ENCODE results near the gene TMEM11.

The TMEM11 gene

DNA sequence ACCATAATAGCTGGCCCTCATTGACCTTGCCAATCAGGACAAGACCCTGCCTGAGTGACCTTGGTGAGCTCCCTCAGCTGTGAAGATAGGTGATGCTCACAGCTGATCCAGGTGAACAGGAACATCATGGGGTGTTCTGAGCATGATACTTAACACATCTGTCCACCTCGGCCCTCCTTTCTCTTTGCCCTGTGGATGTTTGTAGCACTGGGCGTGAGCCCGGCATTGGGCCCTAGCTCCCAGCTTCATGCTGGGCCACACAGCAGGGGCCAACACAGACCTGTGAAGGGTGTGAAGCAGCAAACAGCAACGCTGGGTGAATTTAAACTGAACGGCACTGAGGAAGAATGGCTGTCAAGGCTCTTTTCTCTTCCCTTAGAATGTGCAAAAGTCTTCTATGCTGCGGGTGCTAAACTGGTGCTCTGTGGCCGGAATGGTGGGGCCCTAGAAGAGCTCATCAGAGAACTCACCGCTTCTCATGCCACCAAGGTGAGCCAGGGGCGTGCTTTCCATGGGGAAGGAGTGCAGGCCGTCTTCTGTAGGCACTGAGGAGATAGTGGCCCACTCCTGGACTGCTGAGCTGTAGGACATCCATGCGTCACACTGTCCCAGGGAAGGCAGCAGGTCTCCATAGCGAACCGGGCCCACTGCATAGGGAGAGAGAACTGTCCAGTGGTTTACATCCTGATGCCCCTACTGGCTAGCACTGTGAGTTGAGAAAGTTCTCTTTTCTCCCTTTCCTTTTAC lies 35.9 kb downstream of the TMEM11 start:
- no peak for DNase-seq (ENCODE audit: low spot score)

DNA sequence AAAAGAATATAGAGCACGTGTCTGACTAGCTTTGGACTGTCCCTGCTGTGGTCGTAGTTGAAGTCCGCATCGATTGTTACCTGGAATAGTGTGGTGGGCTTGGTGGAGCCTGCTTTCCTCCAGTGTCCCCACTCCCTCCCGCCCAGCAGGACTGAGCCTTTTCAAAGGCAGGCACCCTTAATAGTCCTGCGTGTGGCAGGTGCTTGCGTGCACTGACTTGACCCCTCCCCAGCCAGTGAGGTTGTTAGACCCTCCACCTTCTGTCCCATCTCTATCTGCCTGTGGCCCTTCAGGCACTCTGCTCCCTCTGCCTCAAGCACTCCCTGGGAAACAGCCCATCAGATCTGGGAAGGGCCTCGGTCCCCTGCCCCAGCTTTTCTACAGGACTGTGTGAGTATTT lies 36.6 kb downstream of the TMEM11 start:
- no peak for DNase-seq (ENCODE audit: low spot score)

DNA sequence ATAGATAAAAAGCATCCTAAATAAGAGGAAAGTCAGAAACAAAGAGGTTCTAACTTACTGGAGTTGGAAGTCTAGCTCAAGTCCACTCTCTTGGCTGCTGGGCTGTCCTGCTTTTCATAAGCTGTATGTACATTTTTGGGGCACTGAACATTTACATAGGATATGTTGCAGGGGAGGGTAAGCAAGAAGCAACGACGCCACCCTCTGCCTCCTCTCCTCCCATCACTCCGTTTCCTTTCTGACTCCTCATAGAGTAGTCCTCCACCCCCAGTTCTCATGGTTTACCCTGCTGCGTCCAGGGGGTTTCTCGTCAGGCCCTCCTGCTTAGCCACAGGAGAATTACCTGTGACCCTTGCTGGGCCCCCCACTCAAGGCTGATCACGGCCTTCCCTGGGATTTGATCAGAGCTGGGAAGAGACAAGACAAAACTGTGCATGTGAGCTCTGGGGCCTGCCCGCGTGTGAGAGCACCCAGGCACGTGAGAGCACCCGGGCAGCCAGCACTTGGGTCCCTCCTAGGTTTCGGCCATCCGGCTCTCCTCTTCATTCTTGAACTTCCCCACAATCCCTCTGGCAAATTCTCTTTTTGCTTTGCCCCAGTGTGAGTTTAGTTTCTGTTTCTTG lies 37.1 kb downstream of the TMEM11 start:
- no peak for DNase-seq (ENCODE audit: low spot score)

DNA sequence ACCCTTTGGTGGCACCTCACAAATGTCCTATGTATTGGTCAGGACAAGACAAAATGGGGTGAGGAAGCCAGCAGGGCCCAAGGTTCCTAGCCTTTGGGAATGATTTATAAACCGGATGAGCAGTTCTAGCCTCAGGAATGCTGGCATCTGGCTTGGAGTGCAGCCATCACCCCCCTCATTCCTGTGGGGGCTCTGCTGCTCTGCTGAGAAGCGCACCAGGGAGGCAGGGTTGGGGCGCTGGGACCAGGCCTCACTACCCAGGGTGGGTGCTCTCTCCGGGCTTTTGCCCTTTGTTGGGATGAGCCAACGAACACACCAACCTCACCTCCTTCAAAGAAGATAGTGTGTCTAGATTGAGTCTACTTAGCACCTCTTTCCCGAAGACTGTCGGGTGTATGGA lies 39.2 kb downstream of the TMEM11 start:
- no peak for DNase-seq (ENCODE audit: low spot score)

DNA sequence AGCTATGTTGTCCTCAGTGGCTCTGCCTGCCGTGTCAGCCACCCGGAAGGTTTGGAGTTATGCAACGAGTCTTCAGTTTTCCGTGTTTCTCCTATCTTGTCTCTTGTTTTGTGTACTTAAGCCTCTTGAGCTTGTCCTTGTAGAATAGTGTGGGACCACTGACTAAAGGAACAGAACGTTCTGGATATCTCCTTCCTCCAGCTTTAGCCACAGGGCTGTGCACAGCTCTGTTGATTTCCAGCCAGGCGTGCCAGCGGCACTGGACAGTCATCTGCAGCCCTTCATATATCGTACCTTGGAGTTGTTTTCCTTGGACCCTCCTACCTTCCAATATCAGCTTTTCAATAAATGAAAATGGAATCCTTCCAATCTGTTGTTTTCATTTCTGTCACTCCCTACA lies 39.8 kb downstream of the TMEM11 start:
- no peak for DNase-seq (ENCODE audit: low spot score)

DNA sequence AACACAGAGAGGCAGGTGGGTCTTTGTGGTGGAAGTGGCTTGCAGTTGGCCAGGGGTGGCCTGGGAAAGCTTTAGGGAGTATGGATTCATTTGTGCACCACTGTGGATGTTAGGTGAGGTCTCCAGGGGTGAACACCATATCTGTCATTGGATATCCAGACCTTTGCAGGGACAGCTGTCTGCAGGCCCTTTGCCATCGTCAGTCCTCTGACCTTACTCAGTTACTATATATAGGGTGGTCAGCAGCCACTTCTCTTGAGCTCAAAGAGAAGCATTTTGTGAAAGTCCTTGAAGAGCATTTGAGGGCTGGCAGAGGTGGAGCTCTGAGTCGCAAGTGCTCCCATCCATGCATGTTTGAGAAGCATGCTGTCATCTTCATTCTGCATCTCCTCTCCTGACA lies 40.4 kb downstream of the TMEM11 start:
- no peak for DNase-seq (ENCODE audit: low spot score)

DNA sequence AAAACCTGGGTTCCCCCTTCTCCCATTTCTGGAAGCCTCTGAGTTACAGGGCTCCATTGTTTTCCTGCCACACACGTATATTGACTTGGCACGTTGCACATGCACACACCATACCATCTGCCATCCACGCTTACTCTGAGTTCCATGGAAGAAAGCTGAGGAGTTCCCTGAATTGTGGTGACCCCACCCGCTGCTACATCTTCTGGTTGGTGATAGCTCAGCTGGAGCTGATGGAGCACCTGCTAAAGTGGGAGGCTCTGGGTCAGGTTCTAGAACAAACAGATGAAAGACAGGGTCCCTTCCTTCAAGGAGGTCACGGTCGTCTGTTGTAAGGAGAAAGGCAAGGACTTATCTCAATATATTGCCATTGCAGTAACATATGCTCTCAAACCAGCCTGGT lies 41.1 kb downstream of the TMEM11 start:
- DNase-seq (ENCODE audit: low spot score): no peak

DNA sequence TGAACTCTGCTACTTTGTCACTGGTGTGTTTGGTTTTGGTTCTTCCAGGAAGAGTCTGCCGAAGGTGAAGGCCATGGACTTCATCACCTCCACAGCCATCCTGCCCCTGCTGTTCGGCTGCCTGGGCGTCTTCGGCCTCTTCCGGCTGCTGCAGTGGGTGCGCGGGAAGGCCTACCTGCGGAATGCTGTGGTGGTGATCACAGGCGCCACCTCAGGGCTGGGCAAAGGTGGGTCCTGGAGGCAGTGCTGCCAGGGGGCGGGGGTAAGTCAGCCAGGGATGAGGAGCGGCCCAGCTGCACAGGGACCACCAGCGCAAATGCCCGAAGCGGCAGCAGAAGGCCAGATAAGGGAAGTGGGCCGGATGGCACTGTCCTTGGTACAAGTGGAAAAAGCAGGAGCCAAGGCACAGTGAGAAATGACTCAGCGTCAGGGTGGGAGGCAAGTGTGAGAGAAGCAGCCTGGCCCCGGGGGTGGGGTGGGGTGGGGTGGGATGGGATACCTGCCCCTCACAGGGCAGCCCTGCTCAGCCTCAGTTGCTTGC lies 41.9 kb downstream of the TMEM11 start:
- no peak for DNase-seq (ENCODE audit: low spot score)

DNA sequence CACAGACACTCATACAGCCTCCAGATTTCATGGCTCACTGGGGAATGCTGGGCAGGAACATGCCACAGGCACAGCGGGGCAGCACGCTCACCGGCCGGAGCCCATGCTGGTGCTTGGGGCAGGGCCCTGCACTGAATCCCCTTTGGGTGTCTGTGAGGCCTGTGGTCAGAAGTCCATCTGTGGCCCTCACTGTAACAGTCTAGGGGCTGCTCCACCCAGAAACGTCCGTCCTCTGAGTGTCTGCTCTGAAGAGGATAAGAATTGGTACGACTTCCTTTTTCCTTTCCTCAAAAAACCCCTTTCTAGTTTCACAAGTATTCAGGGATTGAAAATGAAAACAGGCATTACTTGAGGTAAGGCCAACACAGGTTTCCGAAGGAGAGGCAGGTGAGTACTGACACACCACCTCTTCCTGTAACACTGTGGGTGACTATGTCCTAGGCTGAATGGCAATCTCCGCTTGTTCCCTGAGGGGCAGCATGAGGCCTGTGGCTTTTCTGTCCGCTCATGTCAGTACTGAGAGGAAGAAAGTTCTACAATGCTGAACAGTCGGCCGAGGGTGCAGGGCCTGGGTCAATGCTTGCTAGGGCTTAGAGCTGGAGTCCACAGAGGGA lies 42.5 kb downstream of the TMEM11 start:
- peak; percentile 14 for DNase-seq (ENCODE audit: low spot score)

DNA sequence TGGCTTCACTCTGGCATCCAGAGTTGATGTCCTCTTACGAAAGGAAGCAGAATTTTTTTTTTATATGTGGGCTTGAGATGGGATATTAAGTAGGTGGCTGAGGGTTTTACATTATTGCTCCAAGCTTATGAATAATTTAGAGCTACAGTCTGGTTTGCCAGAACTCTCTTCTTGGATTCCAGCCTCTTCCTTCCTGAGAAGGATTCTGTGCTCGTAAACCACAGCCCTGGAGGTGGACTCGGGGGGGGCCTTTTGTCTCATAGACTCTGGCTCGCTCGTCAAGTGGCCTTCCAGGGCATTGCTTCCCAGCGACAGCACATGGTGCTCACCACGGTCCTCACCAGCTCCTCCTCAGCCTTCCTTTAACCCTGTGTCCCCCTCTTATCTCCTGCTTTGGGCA lies 43.2 kb downstream of the TMEM11 start:
- no peak for DNase-seq (ENCODE audit: low spot score)

DNA sequence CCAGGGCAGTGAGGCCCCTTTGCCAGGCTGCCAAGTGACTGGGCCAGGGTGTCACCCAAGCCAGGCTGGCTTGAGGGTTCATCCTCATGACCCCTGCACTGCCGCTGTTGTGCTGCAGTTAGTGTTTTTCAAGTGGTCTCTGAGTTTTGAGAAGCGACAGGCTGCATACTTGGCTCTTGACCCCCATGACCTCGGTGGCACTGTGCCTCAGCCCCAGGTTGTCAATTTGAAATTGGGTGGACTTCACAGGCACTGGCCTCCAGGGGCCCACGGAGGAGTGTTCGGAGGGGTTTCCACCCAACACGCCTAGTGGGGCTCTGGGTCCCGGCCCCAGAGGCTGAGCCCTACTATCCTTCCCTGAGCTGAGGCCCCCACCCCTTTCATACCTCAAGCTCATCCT lies 44.5 kb downstream of the TMEM11 start:
- DNase-seq (ENCODE audit: low spot score): no peak

DNA sequence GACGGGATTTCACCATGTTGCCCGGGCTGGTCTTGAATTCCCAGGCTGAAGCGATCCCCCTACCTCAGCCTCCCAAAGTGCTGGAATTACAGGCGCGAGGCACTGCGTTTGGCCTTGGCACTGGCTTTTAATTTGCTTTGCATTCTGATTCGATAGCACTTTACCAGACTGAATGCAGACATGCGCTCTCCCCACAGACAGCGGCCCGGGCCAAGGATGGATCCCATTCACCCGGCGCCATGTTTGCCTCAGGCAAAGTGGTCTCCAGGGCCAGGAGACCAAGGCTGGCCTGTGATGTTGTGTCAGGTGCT lies 45.5 kb downstream of the TMEM11 start:
- no peak for DNase-seq (ENCODE audit: low spot score)

DNA sequence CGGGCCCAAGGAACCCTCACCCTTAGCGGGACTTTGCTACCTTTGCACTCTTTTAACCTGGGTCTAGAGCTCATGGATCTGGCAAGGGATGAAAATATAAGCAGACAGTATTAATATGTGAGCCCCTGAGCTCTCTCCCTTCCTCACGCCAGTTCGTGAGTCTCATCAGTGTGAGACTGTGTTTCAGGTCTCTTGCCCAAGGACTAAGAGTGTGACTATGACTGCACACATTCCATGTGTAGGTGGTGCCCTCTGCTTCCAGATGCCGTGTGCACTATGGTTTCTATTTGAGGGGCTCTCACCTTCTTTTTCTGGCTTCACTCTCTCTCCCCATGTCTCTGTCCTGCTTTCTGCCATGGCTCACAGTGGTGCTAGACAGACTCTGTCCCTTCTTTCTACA lies 46.7 kb downstream of the TMEM11 start:
- DNase-seq (ENCODE audit: low spot score): no peak

DNA sequence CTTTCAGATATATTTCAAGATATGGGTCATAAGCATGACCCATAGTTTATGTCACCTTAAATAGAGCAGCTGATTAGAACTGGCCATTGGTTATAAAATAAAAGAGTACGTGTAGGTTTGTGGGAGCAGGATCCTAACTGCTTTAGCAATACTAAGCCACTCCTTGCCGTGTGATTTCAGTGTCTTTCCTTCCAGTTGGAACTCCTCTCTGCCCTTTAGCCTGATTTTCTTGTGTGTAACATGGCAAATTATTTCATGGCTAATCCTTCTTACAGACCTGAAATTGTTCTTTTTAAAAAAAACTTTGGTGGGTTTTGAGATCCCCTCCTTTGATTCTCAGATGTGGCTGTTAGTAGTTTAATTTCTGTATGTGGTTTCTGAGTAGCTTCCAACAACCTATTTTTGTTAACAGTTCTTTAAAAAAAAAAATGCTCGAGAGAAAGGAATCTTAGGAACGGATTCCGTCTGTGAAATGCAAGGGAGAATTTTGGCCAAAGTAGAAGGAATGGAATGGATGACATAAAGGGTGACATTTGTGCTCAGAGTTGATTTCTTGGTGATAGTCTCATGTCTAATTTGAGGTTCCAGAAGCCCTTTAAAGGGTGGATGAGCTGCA lies 47.3 kb downstream of the TMEM11 start:
- no peak for DNase-seq (ENCODE audit: low spot score)

DNA sequence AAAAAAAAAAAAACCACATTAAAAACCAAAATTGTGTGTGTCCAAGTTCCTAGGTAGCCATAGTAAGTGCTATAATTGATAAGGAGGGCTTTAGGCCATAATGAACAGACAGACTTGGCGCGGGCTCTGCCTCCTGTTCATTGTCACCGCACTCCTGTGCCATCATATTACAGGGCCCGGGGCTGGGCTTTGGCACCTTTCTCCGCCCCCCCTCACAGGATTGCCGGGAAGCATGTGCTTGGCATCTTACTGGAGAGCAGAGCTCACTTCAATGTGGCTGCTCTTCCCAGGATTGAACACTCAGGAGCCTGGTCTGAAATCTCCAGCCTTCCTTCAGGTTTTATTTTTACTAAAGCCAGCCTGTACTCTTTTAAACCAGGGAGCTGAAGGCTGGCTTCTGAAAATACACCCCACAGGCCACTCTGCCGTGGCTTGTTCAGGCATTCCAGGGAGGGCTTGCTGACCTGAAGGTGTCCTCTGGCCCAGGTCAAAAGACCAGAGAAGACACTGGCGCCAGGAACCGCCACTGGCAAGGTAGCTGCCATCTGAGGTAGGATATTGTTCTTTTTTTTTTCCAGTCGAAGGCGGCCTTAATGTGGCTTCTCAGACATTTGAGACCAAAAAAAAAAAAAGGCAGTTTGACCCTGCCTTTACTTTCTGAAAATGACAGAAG lies 47.9 kb downstream of the TMEM11 start:
- no peak for DNase-seq (ENCODE audit: low spot score)

DNA sequence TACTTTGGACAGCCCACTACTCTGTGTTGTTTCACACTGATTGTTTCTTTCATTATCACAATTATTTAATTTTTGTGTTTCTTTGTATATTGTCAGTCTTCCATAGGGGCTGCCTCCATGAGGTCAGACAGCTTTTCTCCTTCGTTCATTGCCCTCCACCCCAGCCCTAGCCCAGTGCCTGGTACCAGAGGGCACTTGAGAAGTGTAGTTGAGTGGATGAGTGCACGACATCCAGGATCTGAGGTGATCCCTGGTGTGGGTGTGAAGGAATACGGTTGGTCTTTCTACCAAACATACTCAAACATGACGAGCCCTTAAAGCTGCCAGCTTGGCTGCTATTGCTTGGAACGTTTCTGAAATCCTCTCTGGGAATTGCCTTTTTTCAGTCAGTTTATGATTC lies 49.3 kb downstream of the TMEM11 start:
- DNase-seq (ENCODE audit: low spot score): no peak

DNA sequence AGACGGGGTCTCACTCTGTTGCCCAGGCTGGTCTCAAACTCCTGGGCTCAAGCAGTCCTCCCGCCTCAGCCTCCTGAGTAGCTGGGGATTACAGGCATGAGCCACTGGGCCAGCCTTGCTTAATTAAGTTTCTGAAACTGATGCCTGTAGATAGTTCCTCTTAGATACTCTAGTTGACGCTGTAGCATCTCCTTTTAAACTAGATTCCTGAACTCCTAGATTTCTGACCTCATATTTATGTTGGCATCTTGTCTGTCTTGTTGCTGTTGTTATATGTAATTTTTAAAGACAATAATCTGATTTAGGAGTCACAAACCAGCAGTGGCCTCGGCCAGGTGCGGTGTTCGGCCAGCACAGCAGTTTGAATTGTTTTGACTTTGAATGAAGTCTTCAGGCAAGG lies 49.7 kb downstream of the TMEM11 start:
- DNase-seq (ENCODE audit: low spot score): no peak

DNA sequence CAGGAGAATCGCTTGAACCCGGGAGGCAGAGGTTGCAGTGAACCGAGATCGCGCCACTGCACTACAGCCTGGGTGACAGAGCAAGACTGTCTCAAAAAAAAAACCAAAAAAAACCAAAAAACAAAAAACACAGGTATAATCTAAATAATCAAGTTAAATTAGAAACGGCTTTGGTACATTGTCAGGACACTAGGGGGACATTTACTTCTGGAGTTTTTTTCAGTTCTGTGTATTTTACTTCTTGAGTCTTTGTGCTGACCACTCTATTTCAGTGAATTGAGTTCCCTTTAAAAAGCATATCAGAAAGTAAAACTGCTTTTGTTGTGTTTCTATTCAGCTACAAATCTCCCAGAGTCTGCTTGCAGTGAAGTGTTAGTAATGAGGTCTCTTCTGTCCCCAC lies 50.9 kb downstream of the TMEM11 start:
- no peak for DNase-seq (ENCODE audit: low spot score)

DNA sequence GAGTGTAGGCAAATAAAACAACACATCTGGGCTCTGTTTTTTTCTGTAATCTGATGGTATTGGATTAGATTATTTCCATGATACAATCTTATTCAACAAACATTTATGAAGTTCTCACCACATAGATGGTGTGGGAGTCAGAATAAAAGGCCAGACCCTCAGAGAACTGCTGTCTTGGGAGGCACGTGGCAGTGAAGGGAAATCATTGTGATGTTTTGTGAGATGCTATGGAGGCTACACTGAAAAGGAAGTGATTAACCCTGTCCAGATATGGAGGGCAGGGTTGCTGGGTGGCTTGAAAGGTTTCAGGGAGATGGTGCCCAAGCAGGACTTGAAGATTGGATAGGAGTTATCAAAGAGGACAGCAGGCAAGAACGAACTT lies 51.6 kb downstream of the TMEM11 start:
- no peak for DNase-seq (ENCODE audit: low spot score)

DNA sequence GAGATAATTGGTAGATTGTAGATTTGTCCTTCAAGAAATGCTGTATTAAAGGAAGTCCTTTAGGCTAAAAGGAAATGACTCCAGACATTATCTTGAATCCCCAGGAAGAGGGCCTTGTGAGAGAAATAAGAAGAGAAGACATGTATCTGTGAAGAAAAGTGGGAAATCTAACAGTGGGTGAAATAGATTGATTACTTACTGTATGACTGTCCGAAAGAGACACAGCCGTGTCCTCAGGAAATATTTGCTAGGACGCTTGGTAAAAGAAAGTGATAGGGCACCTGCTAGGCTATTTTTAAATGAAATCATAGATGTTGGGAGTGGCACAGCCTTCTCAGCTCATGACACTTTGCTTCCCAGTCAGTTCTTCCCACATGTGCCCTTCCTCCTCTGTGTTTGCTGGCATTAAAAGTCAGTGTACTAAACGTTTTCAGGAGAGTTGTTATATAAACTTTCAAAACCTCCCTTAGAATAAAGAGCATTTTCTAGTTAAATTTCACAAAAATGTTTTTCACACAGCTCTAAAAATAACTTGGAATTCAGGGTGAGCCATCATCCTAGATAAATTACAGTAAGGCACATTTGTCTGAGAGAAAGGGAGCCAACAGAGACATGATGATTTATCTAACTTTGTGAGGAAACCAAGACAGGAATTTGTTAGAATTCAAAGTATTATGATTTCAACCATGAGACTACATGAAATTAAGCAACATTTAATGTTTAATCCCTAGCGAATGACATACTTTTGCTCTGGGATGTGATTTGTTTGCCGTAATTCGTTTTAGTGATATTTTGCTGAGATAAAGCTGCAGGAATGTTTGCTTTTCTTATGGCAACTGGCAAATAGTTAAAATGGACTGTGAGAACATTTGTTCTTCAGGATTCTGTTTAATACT lies 52.2 kb downstream of the TMEM11 start:
- DNase-seq (ENCODE audit: low spot score): no peak

DNA sequence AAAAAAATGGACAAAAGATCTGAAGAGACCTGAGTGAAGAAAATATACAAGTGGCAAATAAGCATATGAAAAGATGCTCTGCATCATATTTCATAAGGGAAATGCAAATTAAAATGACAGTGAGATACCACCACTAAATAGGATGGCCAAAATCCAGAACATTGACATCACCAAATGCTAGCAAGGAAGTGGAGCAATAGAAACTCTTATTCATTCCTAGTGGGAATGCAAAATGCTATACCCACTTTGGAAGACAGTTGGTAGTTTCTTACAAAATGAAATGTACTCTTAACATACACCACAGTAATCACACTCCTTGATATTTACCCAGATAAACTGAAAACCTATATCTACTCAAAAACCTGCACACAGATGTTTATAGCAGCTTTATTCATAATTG lies 53.6 kb downstream of the TMEM11 start:
- DNase-seq (ENCODE audit: low spot score): no peak
